Adrenal gland (tissue), 5 donors: ENCODE data around the gene AGBL1.

Experiments
- POLR2A ChIP-seq, 2 donors: fragments of 450-650 bp; IDR thresholded peaks; one replicate each; pipeline ENCODE4 v1.6.1; 2017; ENCODE audit warnings: antibody characterized with exemption in 2 of 2, mild to moderate bottlenecking in 2 of 2, moderate library complexity in 1 of 2
- TF ChIP-seq, protein P1 (sequence below), 6 experiments: fragments of 450-650 bp in 4 of 6; fragments of 200-600 bp in 2 of 6; sonication (generic) in 1 of 6; IDR thresholded peaks; 1 replicate in 5 of 6; 2 replicates in 1 of 6; pipeline versions ENCODE4 v1.5.1 to v1.8.0; 2016 to 2021; ENCODE audit warnings: antibody characterized with exemption in 6 of 6, mild to moderate bottlenecking in 2 of 6, moderate library complexity in 1 of 6
- donor health status: DM: no; HTN: no; CAD: no.

GRCh38 chr15:86573476-86573875 is 493.8 kb downstream of the AGBL1 start:
- TF ChIP-seq POLR2A (IDR thresholded peaks at IDR 0.05), result no peak
- TF ChIP-seq, protein P1, sequence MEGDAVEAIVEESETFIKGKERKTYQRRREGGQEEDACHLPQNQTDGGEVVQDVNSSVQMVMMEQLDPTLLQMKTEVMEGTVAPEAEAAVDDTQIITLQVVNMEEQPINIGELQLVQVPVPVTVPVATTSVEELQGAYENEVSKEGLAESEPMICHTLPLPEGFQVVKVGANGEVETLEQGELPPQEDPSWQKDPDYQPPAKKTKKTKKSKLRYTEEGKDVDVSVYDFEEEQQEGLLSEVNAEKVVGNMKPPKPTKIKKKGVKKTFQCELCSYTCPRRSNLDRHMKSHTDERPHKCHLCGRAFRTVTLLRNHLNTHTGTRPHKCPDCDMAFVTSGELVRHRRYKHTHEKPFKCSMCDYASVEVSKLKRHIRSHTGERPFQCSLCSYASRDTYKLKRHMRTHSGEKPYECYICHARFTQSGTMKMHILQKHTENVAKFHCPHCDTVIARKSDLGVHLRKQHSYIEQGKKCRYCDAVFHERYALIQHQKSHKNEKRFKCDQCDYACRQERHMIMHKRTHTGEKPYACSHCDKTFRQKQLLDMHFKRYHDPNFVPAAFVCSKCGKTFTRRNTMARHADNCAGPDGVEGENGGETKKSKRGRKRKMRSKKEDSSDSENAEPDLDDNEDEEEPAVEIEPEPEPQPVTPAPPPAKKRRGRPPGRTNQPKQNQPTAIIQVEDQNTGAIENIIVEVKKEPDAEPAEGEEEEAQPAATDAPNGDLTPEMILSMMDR (IDR thresholded peaks at IDR 0.05), result no peak
